HepG2 (cell line): ENCODE measurements around the gene RYK. TPM values are rescaled to one million over a fixed set of nuclear protein-coding genes. Genes with fewer than 3 reads are reported as not detected.

ENCODE experiments used
- ATAC-seq: fragments of 200-7000 bp; cut with Tn5 transposase; 3 replicates; pipeline ENCODE4 v1.9.1; 2020; ENCODE audit warnings: mild to moderate bottlenecking, moderate library complexity
- BruUV-seq: library from RNA; stranded (reverse); fragments of 400-500 nt; replicated peaks from 2 replicates; lab custom pipeline; 2021; lab: Mats Ljungman, UMichigan
- CTCF ChIA-PET: fragments of 300-600 bp; formaldehyde crosslinking; extraction: SDS; loops from one replicate; lab custom pipeline; 2021; ENCODE audit warnings: low total read pairs, inconsistent platforms, low intra/inter-chr PET ratio; lab: Yijun Ruan, JAX
- POLR2A ChIA-PET: fragments of 350-600 bp; sonication (Branson Sonifier 250); formaldehyde crosslinking; loops from one replicate; lab custom pipeline; 2020; ENCODE audit warnings: antibody characterized with exemption, inconsistent platforms; lab: Yijun Ruan, JAX
- DNase-seq: peaks from one replicate; pipeline ENCODE4 v3.0.0-alpha.2; 2015; ENCODE audit warnings: low spot score
- FAIRE-seq: peaks from 3 replicates; lab custom pipeline; 2011; peaks lifted over from hg19 to GRCh38; lab: Jason Lieb, UNC
- H2AFZ ChIP-seq: one replicate; pipeline ENCODE4 v1.6.1; 2011; ENCODE audit warnings: low read length, inconsistent platforms
- H3K27ac ChIP-seq: fragments of 300-600 bp; 3 replicates; pipeline ENCODE4 v1.8.0; 2011; ENCODE audit warnings: mixed run types, mild to moderate bottlenecking, mixed read lengths, low read length, inconsistent platforms; ENCODE audit not compliant: insufficient read depth; ENCODE audit errors: extremely low read length
- H3K27me3 ChIP-seq, 2 experiments: fragments of 200-600 bp in 1 of 2; 2 replicates in 1 of 2; 3 replicates in 1 of 2; pipeline versions ENCODE4 v1.6.0 to v1.8.0; 2011; ENCODE audit warnings: low read length in 2 of 2, mild to moderate bottlenecking in 2 of 2, moderate library complexity in 2 of 2, inconsistent platforms in 1 of 2; ENCODE audit not compliant: insufficient read depth in 2 of 2, control insufficient read depth in 1 of 2
- H3K36me3 ChIP-seq, 2 experiments: fragments of 200-600 bp in 1 of 2; replicated peaks in 1 of 2; 2 replicates in 1 of 2; 3 replicates in 1 of 2; pipeline versions ENCODE4 v1.5.1 to v1.8.0; 2011; ENCODE audit warnings: low read length in 2 of 2, inconsistent platforms in 1 of 2; ENCODE audit not compliant: insufficient read depth in 2 of 2, control insufficient read depth in 1 of 2
- H3K4me1 ChIP-seq: 2 replicates; pipeline ENCODE4 v1.5.1; 2012; ENCODE audit warnings: low read length, inconsistent platforms; ENCODE audit not compliant: insufficient read depth
- H3K4me2 ChIP-seq: 2 replicates; pipeline ENCODE4 v1.6.0; 2011; ENCODE audit warnings: low read depth, low read length, inconsistent platforms
- H3K4me3 ChIP-seq, 3 experiments: fragments of 200-600 bp in 1 of 3; sonication (generic), shearing (Covaris generic) in 1 of 3; replicated peaks in 1 of 3; 2 replicates each; pipeline ENCODE4 v1.5.1; 2011 to 2016; ENCODE audit warnings: low read length in 3 of 3, inconsistent platforms in 2 of 3, low read depth in 2 of 3, mild to moderate bottlenecking in 2 of 3, control low read depth in 1 of 3, mixed read lengths in 1 of 3; ENCODE audit not compliant: insufficient read depth in 1 of 3
- H3K79me2 ChIP-seq: one replicate; pipeline ENCODE4 v1.6.1; 2011; ENCODE audit warnings: low read length, inconsistent platforms; ENCODE audit not compliant: insufficient read depth
- H3K9ac ChIP-seq: 2 replicates; pipeline ENCODE4 v1.6.0; 2011; ENCODE audit warnings: mild to moderate bottlenecking, low read depth, low read length, inconsistent platforms; ENCODE audit not compliant: insufficient read depth
- H3K9me3 ChIP-seq: 2 replicates; pipeline ENCODE4 v1.5.1; 2012; ENCODE audit warnings: mild to moderate bottlenecking, low read length
- H4K20me1 ChIP-seq: 2 replicates; pipeline ENCODE4 v1.6.0; 2011; ENCODE audit warnings: inconsistent platforms, mild to moderate bottlenecking, low read length, moderate library complexity; ENCODE audit not compliant: insufficient read depth
- HOXD1 ChIP-seq: sonication (generic); formaldehyde crosslinking; IDR thresholded peaks from 2 replicates; pipeline ENCODE4 v1.5.0; 2020; ENCODE audit warnings: missing genetic modification reagents
- KDM6A ChIP-seq: IDR thresholded peaks from 2 replicates; pipeline ENCODE4 v1.6.1; 2016; ENCODE audit warnings: low read depth
- SAFB2 ChIP-seq: sonication (generic); formaldehyde crosslinking; IDR thresholded peaks from 2 replicates; pipeline ENCODE4 v1.5.1; 2020; ENCODE audit warnings: missing genetic modification reagents, low read depth, mild to moderate bottlenecking, borderline replicate concordance
- U2AF2 ChIP-seq: fragments of 200-400 bp; formaldehyde crosslinking; IDR thresholded peaks from 2 replicates; pipeline ENCODE4 v1.6.1; 2017; ENCODE audit warnings: low read depth, mild to moderate bottlenecking, low read length
- ZBTB26 ChIP-seq: IDR thresholded peaks from 2 replicates; pipeline ENCODE4 v1.6.1; 2016; ENCODE audit warnings: missing compliant biosample characterization, missing genetic modification reagents, borderline replicate concordance
- ZBTB39 ChIP-seq: sonication (generic); formaldehyde crosslinking; IDR thresholded peaks from 2 replicates; pipeline ENCODE4 v1.5.0; 2020; ENCODE audit warnings: missing genetic modification reagents
- ZBTB42 ChIP-seq: sonication (generic); formaldehyde crosslinking; IDR thresholded peaks from 2 replicates; pipeline ENCODE4 v1.5.0; 2020; ENCODE audit warnings: mild to moderate bottlenecking, missing genetic modification reagents
- ZNF460 ChIP-seq: sonication (generic); formaldehyde crosslinking; IDR thresholded peaks from 2 replicates; pipeline ENCODE4 v1.5.1; 2020; ENCODE audit warnings: missing genetic modification reagents, mild to moderate bottlenecking, borderline replicate concordance
- ZNF597 ChIP-seq: sonication (generic); formaldehyde crosslinking; IDR thresholded peaks from 2 replicates; pipeline ENCODE4 v1.5.0; 2020; ENCODE audit warnings: missing genetic modification reagents
- WGBS: methylation state at CpG from one replicate; pipeline ENCODE4 v1.1.6; 2017; ENCODE audit warnings: low lambda C conversion rate; 5-methylcytosine and 5-hydroxymethylcytosine counted together
- in situ Hi-C: cut with HindIII; loops from 2 replicates; pipeline ENCODE4 v1.10.0; 2017; ENCODE audit warnings: low pct_unique_long_range_greater_than_20kb; ENCODE audit not compliant: extremely low pct_ligation_motif_present
- intact Hi-C: fragments of 100-400 bp; cut with micrococcal nuclease; formaldehyde crosslinking; loops from one replicate; pipeline ENCODE4 v1.10.0; 2022; ENCODE audit not compliant: unreplicated experiment
- polyA plus RNA-seq, 8 experiments: library from polyadenylated mRNA; depleted of rRNA in 3 of 8; stranded (reverse) in 7 of 8; unstranded in 1 of 8; fragments of >200 nt; fragmentation: Illumina TruSeq in 4 of 8; extraction: Trizol in 4 of 8; gene quantifications; 2 replicates each; pipeline versions ENCODE4 v1.2.1 to v1.2.3, GENCODE V29; 2011 to 2016; ENCODE audit warnings: low read depth in 4 of 8, missing spikeins in 1 of 8, mixed read lengths in 1 of 8; ENCODE audit not compliant: insufficient read depth in 1 of 8
- total RNA-seq, 5 experiments: library from RNA; depleted of rRNA; stranded (reverse); fragments of >200 nt; fragmentation: Illumina TruSeq; extraction: Trizol; gene quantifications; 2 replicates each; pipeline ENCODE4 v1.2.3, GENCODE V29; 2016; ENCODE audit warnings: low read depth in 1 of 5

RYK gene
- total and polyA plus RNA-seq, 2 of the 13 experiments (the other 11 are each of a cell fraction or from before 2014, with no cell fraction given), result 35.0 to 66.2 TPM

GRCh38 chr3:134231131-134231530 is 19.5 kb downstream of the RYK start:
- TF ChIP-seq SAFB2, result no peak
- TF ChIP-seq KDM6A (CRISPR knock-in tag), result no peak
- TF ChIP-seq ZBTB42, result no peak
- H4K20me1 ChIP-seq, result peaks cover 17% of the 10 kb centered on the region; the same call in 1 of the 2 replicates
- H2AFZ ChIP-seq, result no peak overlapping the region
- in situ Hi-C loops, result no loop called here
- ATAC-seq (no peak), FAIRE-seq (no peak), DNase-seq (no peak)
- H3K79me2 ChIP-seq, result peaks cover 94% of the 10 kb centered on the region
- intact Hi-C loops, result no loop called here
- H3K9me3 ChIP-seq, result no peaks in the 10 kb centered on the region
- no peak overlapping the region for H3K4me3 ChIP-seq
- ChIA-PET CTCF (no interaction called here), POLR2A (no interaction called here)
- peaks cover 23% of the 10 kb centered on the region for H3K4me1 ChIP-seq
- WGBS, result 96% methylated on average over 3 of the region's 3 CpGs
- H3K27me3 ChIP-seq, result no peaks in the 10 kb centered on the region
- no peak overlapping the region for H3K9ac ChIP-seq
- BruUV-seq, result no TSS peak
- H3K36me3 ChIP-seq, result no peaks in the 10 kb centered on the region
- no peak overlapping the region for H3K4me2 ChIP-seq
- no peak overlapping the region for H3K27ac ChIP-seq

GRCh38 chr3:134229038-134229437 is 21.6 kb downstream of the RYK start:
- 94% methylated on average over 8 of the region's 8 CpGs for WGBS

More at GRCh38 chr3:134229038-134229437, 21.6 kb downstream of the RYK start:
- DNase-seq (no peak), ATAC-seq (no peak), FAIRE-seq (no peak)
- H2AFZ ChIP-seq, result no peak overlapping the region
- ChIA-PET CTCF (no interaction called here), POLR2A (no interaction called here)
- H4K20me1 ChIP-seq, result peaks cover 19% of the 10 kb centered on the region
- H3K4me3 ChIP-seq, result no peak overlapping the region
- H3K9me3 ChIP-seq, result no peaks in the 10 kb centered on the region
- TF ChIP-seq ZBTB39 (CRISPR knock-in tag) (no peak), U2AF2 (no peak), ZBTB26 (CRISPR knock-in tag) (no peak), ZNF597 (CRISPR knock-in tag) (no peak), HOXD1 (CRISPR knock-in tag) (no peak), ZNF460 (CRISPR knock-in tag) (no peak)
- H3K9ac ChIP-seq, result no peak overlapping the region
- no peak overlapping the region for H3K27ac ChIP-seq
- H3K4me2 ChIP-seq, result no peak overlapping the region
- intact Hi-C loops (no loop called here), in situ Hi-C loops (no loop called here)
- peaks cover 86% of the 10 kb centered on the region for H3K79me2 ChIP-seq
- peaks cover 20% of the 10 kb centered on the region; the same call in 1 of the 2 replicates for H3K4me1 ChIP-seq
- BruUV-seq, result no TSS peak
- H3K27me3 ChIP-seq, result no peaks in the 10 kb centered on the region
- H3K36me3 ChIP-seq, result no peaks in the 10 kb centered on the region
